H9 (cell line): ENCODE measurements around the gene OVOL1. TPM values are rescaled to one million over a fixed set of nuclear protein-coding genes. Genes with fewer than 3 reads are reported as not detected.

ENCODE experiments used
- DNase-seq: peaks from one replicate; pipeline ENCODE4 v3.0.0-alpha.2; 2017
- H2AFZ ChIP-seq: one replicate; pipeline ENCODE4 v1.6.1; 2013; ENCODE audit warnings: mild to moderate bottlenecking, low read length, control low read depth, moderate library complexity
- H2AK5ac ChIP-seq: 2 replicates; pipeline ENCODE4 v1.6.1; 2013; ENCODE audit warnings: low read length, control low read depth, mixed read lengths; ENCODE audit not compliant: insufficient read length
- H2BK120ac ChIP-seq: one replicate; pipeline ENCODE4 v1.6.1; 2013; ENCODE audit warnings: low read depth, mild to moderate bottlenecking, low read length, control low read depth, inconsistent platforms; ENCODE audit not compliant: poor library complexity, severe bottlenecking
- H2BK12ac ChIP-seq: 2 replicates; pipeline ENCODE4 v1.6.1; 2013; ENCODE audit warnings: low read length, control low read depth, mixed read lengths, low read depth; ENCODE audit not compliant: insufficient read length
- H2BK15ac ChIP-seq: 2 replicates; pipeline ENCODE4 v1.6.1; 2013; ENCODE audit warnings: low read depth, low read length, control low read depth
- H2BK20ac ChIP-seq: one replicate; pipeline ENCODE4 v1.6.1; 2013; ENCODE audit warnings: low read depth, mild to moderate bottlenecking, low read length, control low read depth, inconsistent platforms; ENCODE audit not compliant: poor library complexity, severe bottlenecking
- H2BK5ac ChIP-seq: 2 replicates; pipeline ENCODE4 v1.6.1; 2013; ENCODE audit warnings: low read length, control low read depth, mixed read lengths; ENCODE audit not compliant: insufficient read length
- H3K14ac ChIP-seq: 2 replicates; pipeline ENCODE4 v1.6.1; 2013; ENCODE audit warnings: low read length, control low read depth; ENCODE audit not compliant: insufficient read depth
- H3K18ac ChIP-seq: 2 replicates; pipeline ENCODE4 v1.6.1; 2013; ENCODE audit warnings: low read depth, mild to moderate bottlenecking, mixed read lengths, low read length, control low read depth; ENCODE audit not compliant: insufficient read length
- H3K23ac ChIP-seq: 2 replicates; pipeline ENCODE4 v1.6.1; 2013; ENCODE audit warnings: low read length, control low read depth, mixed read lengths, low read depth; ENCODE audit not compliant: insufficient read length
- H3K23me2 ChIP-seq: 2 replicates; pipeline ENCODE4 v1.6.1; 2013; ENCODE audit warnings: low read depth, mild to moderate bottlenecking, mixed read lengths, low read length, control low read depth; ENCODE audit not compliant: insufficient read length, poor library complexity, severe bottlenecking
- H3K27ac ChIP-seq: 2 replicates; pipeline ENCODE4 v1.5.1; 2013; ENCODE audit warnings: low read length, control low read depth, mixed read lengths, low read depth; ENCODE audit not compliant: insufficient read length
- H3K27me3 ChIP-seq: 2 replicates; pipeline ENCODE4 v1.6.1; 2013; ENCODE audit warnings: low read length, control low read depth, inconsistent platforms; ENCODE audit not compliant: insufficient read depth
- H3K4ac ChIP-seq: 2 replicates; pipeline ENCODE4 v1.6.1; 2013; ENCODE audit warnings: low read depth, mild to moderate bottlenecking, control low read depth, inconsistent platforms, low read length, moderate library complexity
- H3K4me1 ChIP-seq: 2 replicates; pipeline ENCODE4 v1.6.1; 2013; ENCODE audit warnings: low read length, control low read depth, inconsistent platforms; ENCODE audit not compliant: insufficient read depth
- H3K4me2 ChIP-seq: 2 replicates; pipeline ENCODE4 v1.6.1; 2013; ENCODE audit warnings: low read length, control low read depth, mixed read lengths; ENCODE audit not compliant: insufficient read length, insufficient read depth
- H3K56ac ChIP-seq: 2 replicates; pipeline ENCODE4 v1.6.1; 2013; ENCODE audit warnings: low read depth, mild to moderate bottlenecking, mixed read lengths, low read length, control low read depth; ENCODE audit not compliant: insufficient read length
- H3K79me1 ChIP-seq: 2 replicates; pipeline ENCODE4 v1.6.1; 2013; ENCODE audit warnings: low read depth, mild to moderate bottlenecking, moderate library complexity, low read length, control low read depth, inconsistent platforms; ENCODE audit not compliant: insufficient read depth, poor library complexity, severe bottlenecking
- H3K79me2 ChIP-seq: 2 replicates; pipeline ENCODE4 v1.6.1; 2013; ENCODE audit warnings: low read length, control low read depth, inconsistent platforms; ENCODE audit not compliant: insufficient read depth
- H3K9ac ChIP-seq: 2 replicates; pipeline ENCODE4 v1.6.1; 2013; ENCODE audit warnings: low read length, control low read depth, mixed read lengths; ENCODE audit not compliant: insufficient read length; ENCODE audit errors: extremely low read depth
- H3K9me3 ChIP-seq: one replicate; pipeline ENCODE4 v1.6.1; 2013; ENCODE audit warnings: low read depth, low read length, inconsistent platforms; ENCODE audit not compliant: control insufficient read depth
- H3T11ph ChIP-seq: one replicate; pipeline ENCODE4 v1.6.1; 2013; ENCODE audit warnings: mild to moderate bottlenecking, low read length, control low read depth, inconsistent platforms
- H4K20me1 ChIP-seq: one replicate; pipeline ENCODE4 v1.6.1; 2013; ENCODE audit not compliant: control insufficient read depth, insufficient read length, insufficient read depth
- H4K5ac ChIP-seq: 2 replicates; pipeline ENCODE4 v1.6.1; 2013; ENCODE audit warnings: low read depth, mild to moderate bottlenecking, mixed read lengths, low read length, control low read depth; ENCODE audit not compliant: insufficient read length
- H4K8ac ChIP-seq: replicated peaks from 2 replicates; pipeline ENCODE4 v1.6.1; 2013; ENCODE audit warnings: low read length, control low read depth, mixed read lengths, low read depth; ENCODE audit not compliant: insufficient read length
- H4K91ac ChIP-seq: 2 replicates; pipeline ENCODE4 v1.6.1; 2013; ENCODE audit warnings: low read depth, mild to moderate bottlenecking, moderate library complexity, mixed read lengths, low read length, control low read depth; ENCODE audit not compliant: insufficient read length
- H3K27ac Mint-ChIP-seq, 3 experiments: 2 replicates in 2 of 3; 3 replicates in 1 of 3; pipeline ENCODE4 v1.8.0; 2020 to 2021; ENCODE audit warnings: mixed read lengths in 3 of 3, mild to moderate bottlenecking in 1 of 3, moderate library complexity in 1 of 3
- H3K27me3 Mint-ChIP-seq: 2 replicates; pipeline ENCODE4 v1.8.0; 2021; ENCODE audit warnings: low read depth, mild to moderate bottlenecking, moderate library complexity, mixed read lengths
- H3K36me3 Mint-ChIP-seq, 3 experiments: 2 replicates in 2 of 3; 3 replicates in 1 of 3; pipeline ENCODE4 v1.8.0; 2020 to 2021; ENCODE audit warnings: low read depth in 3 of 3, mixed read lengths in 3 of 3; ENCODE audit not compliant: insufficient read depth in 1 of 3
- H3K4me1 Mint-ChIP-seq, 2 experiments: 2 replicates each; pipeline ENCODE4 v1.8.0; 2020; ENCODE audit warnings: mixed read lengths in 2 of 2
- H3K4me3 Mint-ChIP-seq, 2 experiments: 2 replicates in 1 of 2; 3 replicates in 1 of 2; pipeline ENCODE4 v1.8.0; 2020 to 2021; ENCODE audit warnings: mild to moderate bottlenecking in 2 of 2, mixed read lengths in 2 of 2, moderate library complexity in 1 of 2
- H3K9me3 Mint-ChIP-seq, 2 experiments: 2 replicates in 1 of 2; 3 replicates in 1 of 2; pipeline ENCODE4 v1.8.0; 2020; ENCODE audit warnings: mild to moderate bottlenecking in 2 of 2, mixed read lengths in 2 of 2, moderate library complexity in 1 of 2
- CTCF ChIP-seq: fragments of 200-600 bp; sonication (generic); conservative IDR thresholded peaks from 3 replicates; pipeline ENCODE4 v1.8.0; 2021; ENCODE audit warnings: antibody characterized with exemption, mild to moderate bottlenecking
- WGBS: extraction: QIAGEN DNeasy Blood & Tissue Kit; methylation state at CpG from one replicate; pipeline ENCODE4 v1.1.7; 2013; ENCODE audit warnings: missing lambda C conversion rate, low lambda C conversion rate, mixed read lengths; ENCODE audit not compliant: insufficient read length; ENCODE audit errors: extremely low coverage; 5-methylcytosine and 5-hydroxymethylcytosine counted together
- total RNA-seq: library from RNA; stranded (reverse); gene quantifications from 2 replicates; pipeline ENCODE4 v1.2.1, GENCODE V29; 2021

The OVOL1 gene
- total RNA-seq, 1 experiment from 2014 or later = 5.1 TPM

GRCh38 chr11:65826984-65827735 is 40.3 kb downstream of the OVOL1 start:
- H3T11ph ChIP-seq = no peak overlapping the region
- no peak overlapping the region for H2AK5ac ChIP-seq
- H2BK120ac ChIP-seq = no peak overlapping the region
- no peak overlapping the region for H3K14ac ChIP-seq
- H4K8ac ChIP-seq = no peak overlapping the region
- Mint-ChIP-seq H3K27ac (no peak overlapping the region), H3K4me1 (peaks cover 0 to 8% of the 10 kb centered on the region in 2 experiments; a peak in 1 of 4 replicates), H3K4me3 (no peak overlapping the region), H3K27me3 (peaks cover 17% of the 10 kb centered on the region), H3K36me3 (no peaks in the 10 kb centered on the region), H3K9me3 (no peaks in the 10 kb centered on the region; a peak in 1 of 5 replicates)
- H3K4ac ChIP-seq = no peak overlapping the region
- no peak overlapping the region for H4K5ac ChIP-seq
- H2BK12ac ChIP-seq = no peak overlapping the region
- no peak overlapping the region for H2BK5ac ChIP-seq
- no peaks in the 10 kb centered on the region for H3K9me3 ChIP-seq
- H3K79me1 ChIP-seq = no peaks in the 10 kb centered on the region
- H3K79me2 ChIP-seq = no peaks in the 10 kb centered on the region
- H2AFZ ChIP-seq = no peak overlapping the region
- no peak overlapping the region for H3K18ac ChIP-seq
- H3K27ac ChIP-seq = no peak overlapping the region
- H3K56ac ChIP-seq = no peak overlapping the region
- no peaks in the 10 kb centered on the region for H4K20me1 ChIP-seq
- H4K91ac ChIP-seq = no peak overlapping the region
- no peaks in the 10 kb centered on the region; the same call in none of the 2 replicates for H3K27me3 ChIP-seq
- H3K4me1 ChIP-seq = no peaks in the 10 kb centered on the region
- no peak overlapping the region for H3K4me2 ChIP-seq
- H2BK20ac ChIP-seq = no peak overlapping the region
- DNase-seq = no peak
- no peak overlapping the region for H3K9ac ChIP-seq
- H2BK15ac ChIP-seq = no peak overlapping the region
- H3K23me2 ChIP-seq = no peaks in the 10 kb centered on the region
- no CpG with 5 or more reads among the region's 8 CpGs for WGBS
- no peak overlapping the region for H3K23ac ChIP-seq
- TF ChIP-seq CTCF = no peak
